HG02642 (cell line): ENCODE data around the gene ANKRD6.

ENCODE experiments used
- ATAC-seq: cut with Tn5 transposase; IDR thresholded peaks from one replicate; pipeline ENCODE4 v1.9.1; 2021; ENCODE audit warnings: mild to moderate bottlenecking; ENCODE audit not compliant: unreplicated experiment, poor library complexity

Gene ANKRD6

GRCh38 chr6:89505847-89506246 is 72.9 kb downstream of the ANKRD6 start:
- no peak for ATAC-seq

- ATAC-seq, result no peak
Observed at GRCh38 chr6:89506716-89507617, 74.0 kb downstream of the ANKRD6 start.

GRCh38 chr6:89508755-89509563 is 76.0 kb downstream of the ANKRD6 start:
- no peak for ATAC-seq

GRCh38 chr6:89509777-89510281 is 76.9 kb downstream of the ANKRD6 start:
- ATAC-seq, result no peak

GRCh38 chr6:89510393-89510792 is 77.4 kb downstream of the ANKRD6 start:
- no peak for ATAC-seq

- ATAC-seq, result no peak
Observed at GRCh38 chr6:89518352-89519055, 85.6 kb downstream of the ANKRD6 start.

GRCh38 chr6:89520736-89521135 is 87.8 kb downstream of the ANKRD6 start:
- ATAC-seq, result no peak

GRCh38 chr6:89522778-89523177 is 89.8 kb downstream of the ANKRD6 start:
- no peak for ATAC-seq

GRCh38 chr6:89525786-89526562 is 93.0 kb downstream of the ANKRD6 start:
- ATAC-seq, result no peak

GRCh38 chr6:89526563-89526869 is 93.6 kb downstream of the ANKRD6 start:
- no peak for ATAC-seq

- ATAC-seq, result no peak
Observed at GRCh38 chr6:89527634-89528033, 94.7 kb downstream of the ANKRD6 start.

GRCh38 chr6:89528866-89529265 is 95.9 kb downstream of the ANKRD6 start:
- ATAC-seq, result no peak

- ATAC-seq, result no peak
Observed at GRCh38 chr6:89530982-89531381, 98.0 kb downstream of the ANKRD6 start.

GRCh38 chr6:89536231-89536630 is 103.3 kb downstream of the ANKRD6 start:
- ATAC-seq, result no peak

- no peak for ATAC-seq
Observed at GRCh38 chr6:89539779-89540178, 106.8 kb downstream of the ANKRD6 start.

- ATAC-seq, result no peak
Observed at GRCh38 chr6:89542081-89542857, 109.3 kb downstream of the ANKRD6 start.

GRCh38 chr6:89542866-89543265 is 109.9 kb downstream of the ANKRD6 start:
- no peak for ATAC-seq

- no peak for ATAC-seq
Observed at GRCh38 chr6:89547281-89547680, 114.3 kb downstream of the ANKRD6 start.

GRCh38 chr6:89553431-89553830 is 120.5 kb downstream of the ANKRD6 start:
- no peak for ATAC-seq
